H9 (cell line): ENCODE measurements around the gene SPOCD1. TPM values are rescaled to one million over a fixed set of nuclear protein-coding genes. Genes with fewer than 3 reads are reported as not detected.

Source experiments
- DNase-seq: peaks from one replicate; pipeline ENCODE4 v3.0.0-alpha.2; 2017
- H2AFZ ChIP-seq: one replicate; pipeline ENCODE4 v1.6.1; 2013; ENCODE audit warnings: mild to moderate bottlenecking, low read length, control low read depth, moderate library complexity
- H2AK5ac ChIP-seq: 2 replicates; pipeline ENCODE4 v1.6.1; 2013; ENCODE audit warnings: low read length, control low read depth, mixed read lengths; ENCODE audit not compliant: insufficient read length
- H2BK120ac ChIP-seq: one replicate; pipeline ENCODE4 v1.6.1; 2013; ENCODE audit warnings: low read depth, mild to moderate bottlenecking, low read length, control low read depth, inconsistent platforms; ENCODE audit not compliant: poor library complexity, severe bottlenecking
- H2BK12ac ChIP-seq: 2 replicates; pipeline ENCODE4 v1.6.1; 2013; ENCODE audit warnings: low read length, control low read depth, mixed read lengths, low read depth; ENCODE audit not compliant: insufficient read length
- H2BK15ac ChIP-seq: 2 replicates; pipeline ENCODE4 v1.6.1; 2013; ENCODE audit warnings: low read depth, low read length, control low read depth
- H2BK20ac ChIP-seq: one replicate; pipeline ENCODE4 v1.6.1; 2013; ENCODE audit warnings: low read depth, mild to moderate bottlenecking, low read length, control low read depth, inconsistent platforms; ENCODE audit not compliant: poor library complexity, severe bottlenecking
- H2BK5ac ChIP-seq: 2 replicates; pipeline ENCODE4 v1.6.1; 2013; ENCODE audit warnings: low read length, control low read depth, mixed read lengths; ENCODE audit not compliant: insufficient read length
- H3K14ac ChIP-seq: 2 replicates; pipeline ENCODE4 v1.6.1; 2013; ENCODE audit warnings: low read length, control low read depth; ENCODE audit not compliant: insufficient read depth
- H3K18ac ChIP-seq: 2 replicates; pipeline ENCODE4 v1.6.1; 2013; ENCODE audit warnings: low read depth, mild to moderate bottlenecking, mixed read lengths, low read length, control low read depth; ENCODE audit not compliant: insufficient read length
- H3K23ac ChIP-seq: 2 replicates; pipeline ENCODE4 v1.6.1; 2013; ENCODE audit warnings: low read length, control low read depth, mixed read lengths, low read depth; ENCODE audit not compliant: insufficient read length
- H3K23me2 ChIP-seq: 2 replicates; pipeline ENCODE4 v1.6.1; 2013; ENCODE audit warnings: low read depth, mild to moderate bottlenecking, mixed read lengths, low read length, control low read depth; ENCODE audit not compliant: insufficient read length, poor library complexity, severe bottlenecking
- H3K27ac ChIP-seq: 2 replicates; pipeline ENCODE4 v1.5.1; 2013; ENCODE audit warnings: low read length, control low read depth, mixed read lengths, low read depth; ENCODE audit not compliant: insufficient read length
- H3K27me3 ChIP-seq: 2 replicates; pipeline ENCODE4 v1.6.1; 2013; ENCODE audit warnings: low read length, control low read depth, inconsistent platforms; ENCODE audit not compliant: insufficient read depth
- H3K4ac ChIP-seq: 2 replicates; pipeline ENCODE4 v1.6.1; 2013; ENCODE audit warnings: low read depth, mild to moderate bottlenecking, control low read depth, inconsistent platforms, low read length, moderate library complexity
- H3K4me1 ChIP-seq: 2 replicates; pipeline ENCODE4 v1.6.1; 2013; ENCODE audit warnings: low read length, control low read depth, inconsistent platforms; ENCODE audit not compliant: insufficient read depth
- H3K4me2 ChIP-seq: 2 replicates; pipeline ENCODE4 v1.6.1; 2013; ENCODE audit warnings: low read length, control low read depth, mixed read lengths; ENCODE audit not compliant: insufficient read length, insufficient read depth
- H3K56ac ChIP-seq: 2 replicates; pipeline ENCODE4 v1.6.1; 2013; ENCODE audit warnings: low read depth, mild to moderate bottlenecking, mixed read lengths, low read length, control low read depth; ENCODE audit not compliant: insufficient read length
- H3K79me1 ChIP-seq: 2 replicates; pipeline ENCODE4 v1.6.1; 2013; ENCODE audit warnings: low read depth, mild to moderate bottlenecking, moderate library complexity, low read length, control low read depth, inconsistent platforms; ENCODE audit not compliant: insufficient read depth, poor library complexity, severe bottlenecking
- H3K79me2 ChIP-seq: 2 replicates; pipeline ENCODE4 v1.6.1; 2013; ENCODE audit warnings: low read length, control low read depth, inconsistent platforms; ENCODE audit not compliant: insufficient read depth
- H3K9ac ChIP-seq: 2 replicates; pipeline ENCODE4 v1.6.1; 2013; ENCODE audit warnings: low read length, control low read depth, mixed read lengths; ENCODE audit not compliant: insufficient read length; ENCODE audit errors: extremely low read depth
- H3K9me3 ChIP-seq: one replicate; pipeline ENCODE4 v1.6.1; 2013; ENCODE audit warnings: low read depth, low read length, inconsistent platforms; ENCODE audit not compliant: control insufficient read depth
- H3T11ph ChIP-seq: one replicate; pipeline ENCODE4 v1.6.1; 2013; ENCODE audit warnings: mild to moderate bottlenecking, low read length, control low read depth, inconsistent platforms
- H4K20me1 ChIP-seq: one replicate; pipeline ENCODE4 v1.6.1; 2013; ENCODE audit not compliant: control insufficient read depth, insufficient read length, insufficient read depth
- H4K5ac ChIP-seq: 2 replicates; pipeline ENCODE4 v1.6.1; 2013; ENCODE audit warnings: low read depth, mild to moderate bottlenecking, mixed read lengths, low read length, control low read depth; ENCODE audit not compliant: insufficient read length
- H4K8ac ChIP-seq: replicated peaks from 2 replicates; pipeline ENCODE4 v1.6.1; 2013; ENCODE audit warnings: low read length, control low read depth, mixed read lengths, low read depth; ENCODE audit not compliant: insufficient read length
- H4K91ac ChIP-seq: 2 replicates; pipeline ENCODE4 v1.6.1; 2013; ENCODE audit warnings: low read depth, mild to moderate bottlenecking, moderate library complexity, mixed read lengths, low read length, control low read depth; ENCODE audit not compliant: insufficient read length
- H3K27ac Mint-ChIP-seq, 3 experiments: 2 replicates in 2 of 3; 3 replicates in 1 of 3; pipeline ENCODE4 v1.8.0; 2020 to 2021; ENCODE audit warnings: mixed read lengths in 3 of 3, mild to moderate bottlenecking in 1 of 3, moderate library complexity in 1 of 3
- H3K27me3 Mint-ChIP-seq: 2 replicates; pipeline ENCODE4 v1.8.0; 2021; ENCODE audit warnings: low read depth, mild to moderate bottlenecking, moderate library complexity, mixed read lengths
- H3K36me3 Mint-ChIP-seq, 3 experiments: 2 replicates in 2 of 3; 3 replicates in 1 of 3; pipeline ENCODE4 v1.8.0; 2020 to 2021; ENCODE audit warnings: low read depth in 3 of 3, mixed read lengths in 3 of 3; ENCODE audit not compliant: insufficient read depth in 1 of 3
- H3K4me1 Mint-ChIP-seq, 2 experiments: 2 replicates each; pipeline ENCODE4 v1.8.0; 2020; ENCODE audit warnings: mixed read lengths in 2 of 2
- H3K4me3 Mint-ChIP-seq, 2 experiments: 2 replicates in 1 of 2; 3 replicates in 1 of 2; pipeline ENCODE4 v1.8.0; 2020 to 2021; ENCODE audit warnings: mild to moderate bottlenecking in 2 of 2, mixed read lengths in 2 of 2, moderate library complexity in 1 of 2
- H3K9me3 Mint-ChIP-seq, 2 experiments: 2 replicates in 1 of 2; 3 replicates in 1 of 2; pipeline ENCODE4 v1.8.0; 2020; ENCODE audit warnings: mild to moderate bottlenecking in 2 of 2, mixed read lengths in 2 of 2, moderate library complexity in 1 of 2
- WGBS: extraction: QIAGEN DNeasy Blood & Tissue Kit; methylation state at CpG from one replicate; pipeline ENCODE4 v1.1.7; 2013; ENCODE audit warnings: missing lambda C conversion rate, low lambda C conversion rate, mixed read lengths; ENCODE audit not compliant: insufficient read length; ENCODE audit errors: extremely low coverage; 5-methylcytosine and 5-hydroxymethylcytosine counted together
- total RNA-seq: library from RNA; stranded (reverse); gene quantifications from 2 replicates; pipeline ENCODE4 v1.2.1, GENCODE V29; 2021
- TF ChIP-seq, protein P1 (sequence below): fragments of 200-600 bp; sonication (generic); conservative IDR thresholded peaks from 3 replicates; pipeline ENCODE4 v1.8.0; 2021; ENCODE audit warnings: antibody characterized with exemption, mild to moderate bottlenecking

SPOCD1 gene
- total RNA-seq, 1 experiment from 2014 or later, result 1.5 TPM

DNA sequence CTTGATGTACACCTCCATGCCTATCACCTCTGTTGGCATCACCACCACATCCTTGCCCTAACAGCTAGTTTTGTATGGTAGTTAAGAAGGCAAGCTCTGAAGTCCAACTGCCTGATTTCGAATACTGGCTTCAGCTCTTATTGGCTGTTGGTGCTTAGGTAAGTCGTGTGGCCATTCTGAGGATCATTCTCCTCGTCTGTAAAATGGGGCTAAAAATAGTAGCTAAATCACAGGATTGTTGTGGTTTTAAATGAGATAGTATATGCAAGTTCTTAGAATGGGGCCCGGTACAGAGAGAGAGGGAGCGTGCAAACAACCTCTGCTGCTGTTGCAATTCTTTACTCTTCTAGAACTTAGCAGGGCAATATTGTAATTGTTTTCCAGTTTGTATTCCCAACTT lies 20.8 kb upstream of the SPOCD1 start:
- Histone ChIP-seq H3K27me3 (no peaks in the 10 kb centered on the region), H2BK5ac (no peak overlapping the region), H2AK5ac (no peak overlapping the region), H3K4me2 (no peak overlapping the region), H3K4ac (no peak overlapping the region), H2BK15ac (no peak overlapping the region), H3K4me1 (no peaks in the 10 kb centered on the region), H3K9me3 (no peaks in the 10 kb centered on the region), H3K23ac (no peak overlapping the region), H4K91ac (no peak overlapping the region), H3T11ph (no peak overlapping the region), H2BK12ac (no peak overlapping the region), H4K20me1 (no peaks in the 10 kb centered on the region), H2AFZ (no peak overlapping the region), H2BK20ac (no peak overlapping the region), H3K14ac (no peak overlapping the region), H2BK120ac (no peak overlapping the region), H4K8ac (no peak overlapping the region), H4K5ac (no peak overlapping the region), H3K56ac (no peak overlapping the region), H3K79me1 (no peaks in the 10 kb centered on the region), H3K79me2 (no peaks in the 10 kb centered on the region), H3K9ac (no peak overlapping the region), H3K18ac (no peak overlapping the region), H3K27ac (no peak overlapping the region), H3K23me2 (no peaks in the 10 kb centered on the region)
- no peak overlapping the region for H3K27ac Mint-ChIP-seq
- no CpG with 5 or more reads among the region's 5 CpGs for WGBS
- TF ChIP-seq, protein P1, sequence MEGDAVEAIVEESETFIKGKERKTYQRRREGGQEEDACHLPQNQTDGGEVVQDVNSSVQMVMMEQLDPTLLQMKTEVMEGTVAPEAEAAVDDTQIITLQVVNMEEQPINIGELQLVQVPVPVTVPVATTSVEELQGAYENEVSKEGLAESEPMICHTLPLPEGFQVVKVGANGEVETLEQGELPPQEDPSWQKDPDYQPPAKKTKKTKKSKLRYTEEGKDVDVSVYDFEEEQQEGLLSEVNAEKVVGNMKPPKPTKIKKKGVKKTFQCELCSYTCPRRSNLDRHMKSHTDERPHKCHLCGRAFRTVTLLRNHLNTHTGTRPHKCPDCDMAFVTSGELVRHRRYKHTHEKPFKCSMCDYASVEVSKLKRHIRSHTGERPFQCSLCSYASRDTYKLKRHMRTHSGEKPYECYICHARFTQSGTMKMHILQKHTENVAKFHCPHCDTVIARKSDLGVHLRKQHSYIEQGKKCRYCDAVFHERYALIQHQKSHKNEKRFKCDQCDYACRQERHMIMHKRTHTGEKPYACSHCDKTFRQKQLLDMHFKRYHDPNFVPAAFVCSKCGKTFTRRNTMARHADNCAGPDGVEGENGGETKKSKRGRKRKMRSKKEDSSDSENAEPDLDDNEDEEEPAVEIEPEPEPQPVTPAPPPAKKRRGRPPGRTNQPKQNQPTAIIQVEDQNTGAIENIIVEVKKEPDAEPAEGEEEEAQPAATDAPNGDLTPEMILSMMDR, result no peak
- H3K36me3 Mint-ChIP-seq, result no peaks in the 10 kb centered on the region
- no peak overlapping the region for H3K4me3 Mint-ChIP-seq
- peaks cover 2% of the 10 kb centered on the region for H3K27me3 Mint-ChIP-seq
- H3K9me3 Mint-ChIP-seq, result no peaks in the 10 kb centered on the region; a peak in 1 of 5 replicates
- DNase-seq, result no peak
- H3K4me1 Mint-ChIP-seq, result no peaks in the 10 kb centered on the region
